Measurements from ENCODE around the gene PABPN1.

The PABPN1 gene

DNA sequence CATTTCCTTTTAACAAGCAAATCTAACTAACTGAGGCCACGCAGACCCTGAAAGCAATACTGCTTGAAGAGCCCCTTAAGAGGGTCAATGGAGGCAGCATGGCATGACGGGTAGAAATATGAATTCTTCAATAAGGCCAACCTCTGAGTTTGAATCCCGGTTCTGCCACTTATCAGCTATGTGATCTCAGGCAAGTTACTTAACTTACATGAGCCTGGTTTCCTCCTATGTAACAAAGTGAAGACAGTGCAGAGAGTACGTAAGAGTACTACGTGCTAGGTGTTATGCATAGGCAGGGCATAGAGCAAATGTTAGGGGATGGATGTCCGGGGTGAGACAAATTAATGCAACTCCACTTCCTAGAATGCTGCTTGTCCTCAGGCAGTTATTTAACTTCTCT, 40.0 kb upstream of the PABPN1 start:
- H3K27me3 ChIP-seq (replicated peaks; ENCODE audit: insufficient read depth, low read length): no peaks in the 10 kb centered on the region
- no peak overlapping the region for H3K4me2 ChIP-seq (ENCODE audit: low read depth, low read length)
- no peaks in the 10 kb centered on the region for H4K20me1 ChIP-seq (ENCODE audit: insufficient read depth, low read length)
- H3K36me3 ChIP-seq (replicated peaks; ENCODE audit: insufficient read depth, low read length): no peaks in the 10 kb centered on the region
- no peak overlapping the region for H3K4me3 ChIP-seq (ENCODE audit: low read length)
- H3F3A ChIP-seq (ENCODE audit: insufficient read depth, low read length): no peaks in the 10 kb centered on the region; the same call in 1 of the 2 replicates
- H3K9me2 ChIP-seq (replicated peaks; ENCODE audit: insufficient read depth, low read length): no peaks in the 10 kb centered on the region
- TF ChIP-seq EZH2phosphoT487 (IDR thresholded peaks at IDR 0.05; ENCODE audit: low read length): no peak
- no peak for TF ChIP-seq CTCF (IDR thresholded peaks at IDR 0.05; ENCODE audit: low read length)
- DNase-seq: no peak
- H3K79me2 ChIP-seq (ENCODE audit: low read length): peaks cover 19% of the 10 kb centered on the region
- no peaks in the 10 kb centered on the region for H3K9me3 ChIP-seq (replicated peaks; ENCODE audit: insufficient read depth, low read length)
- no peak overlapping the region for H2AFZ ChIP-seq (ENCODE audit: low read length)
- H3K4me1 ChIP-seq (ENCODE audit: low read length): no peaks in the 10 kb centered on the region; the same call in 1 of the 2 replicates
- no peak overlapping the region for H3K9ac ChIP-seq (ENCODE audit: low read length)
- H3K27ac ChIP-seq (ENCODE audit: low read length): no peak overlapping the region

- no peaks in the 10 kb centered on the region for H3K36me3 ChIP-seq (replicated peaks; ENCODE audit: insufficient read depth, low read length)
- peak overlapping the region; percentile 72; the same call in 1 of the 2 replicates for H3K9ac ChIP-seq (ENCODE audit: low read length)
- peaks cover 19% of the 10 kb centered on the region for H3K79me2 ChIP-seq (ENCODE audit: low read length)
- H3K27me3 ChIP-seq (replicated peaks; ENCODE audit: insufficient read depth, low read length): no peaks in the 10 kb centered on the region
- peak; percentile 22 for DNase-seq
- H2AFZ ChIP-seq (ENCODE audit: low read length): peak overlapping the region; percentile 58
- peak overlapping the region; percentile 48; the same call in 1 of the 2 replicates for H3K27ac ChIP-seq (ENCODE audit: low read length)
- H3K4me2 ChIP-seq (ENCODE audit: low read depth, low read length): peak overlapping the region; percentile 54
- H3K9me3 ChIP-seq (replicated peaks; ENCODE audit: insufficient read depth, low read length): no peaks in the 10 kb centered on the region
- H3K9me2 ChIP-seq (replicated peaks; ENCODE audit: insufficient read depth, low read length): no peaks in the 10 kb centered on the region
- TF ChIP-seq CTCF (IDR thresholded peaks at IDR 0.05; ENCODE audit: low read length) (no peak), EZH2 (optimal IDR thresholded peaks at IDR 0.05; ENCODE audit: low read depth, low read length) (no peak), EZH2phosphoT487 (IDR thresholded peaks at IDR 0.05; ENCODE audit: low read length) (no peak)
- H3F3A ChIP-seq (ENCODE audit: insufficient read depth, low read length): peaks cover 6% of the 10 kb centered on the region
- no peaks in the 10 kb centered on the region for H4K20me1 ChIP-seq (ENCODE audit: insufficient read depth, low read length)
- H3K4me1 ChIP-seq (ENCODE audit: low read length): no peaks in the 10 kb centered on the region; the same call in 1 of the 2 replicates
- H3K4me3 ChIP-seq (ENCODE audit: low read length): peak overlapping the region; percentile 86
Measured at GRCh38 chr14:23284654-23285529, 36.4 kb upstream of the PABPN1 start.

GRCh38 chr14:23285530-23286019, 35.7 kb upstream of the PABPN1 start:
- H3K9me3 ChIP-seq (replicated peaks; ENCODE audit: insufficient read depth, low read length): no peaks in the 10 kb centered on the region
- H2AFZ ChIP-seq (ENCODE audit: low read length): peak overlapping the region; percentile 58
- DNase-seq: no peak
- peak overlapping the region; percentile 48; the same call in 1 of the 2 replicates for H3K27ac ChIP-seq (ENCODE audit: low read length)
- no peaks in the 10 kb centered on the region for H3K9me2 ChIP-seq (replicated peaks; ENCODE audit: insufficient read depth, low read length)
- peaks cover 6% of the 10 kb centered on the region for H3F3A ChIP-seq (ENCODE audit: insufficient read depth, low read length)
- H3K4me1 ChIP-seq (ENCODE audit: low read length): no peaks in the 10 kb centered on the region; the same call in 1 of the 2 replicates
- H3K9ac ChIP-seq (ENCODE audit: low read length): peak overlapping the region; percentile 72
- peak overlapping the region; percentile 86 for H3K4me3 ChIP-seq (ENCODE audit: low read length)
- TF ChIP-seq EZH2phosphoT487 (IDR thresholded peaks at IDR 0.05; ENCODE audit: low read length): no peak
- no peak for TF ChIP-seq CTCF (IDR thresholded peaks at IDR 0.05; ENCODE audit: low read length)
- no peak for TF ChIP-seq EZH2 (optimal IDR thresholded peaks at IDR 0.05; ENCODE audit: low read depth, low read length)
- peaks cover 19% of the 10 kb centered on the region for H3K79me2 ChIP-seq (ENCODE audit: low read length)
- no peaks in the 10 kb centered on the region for H3K27me3 ChIP-seq (replicated peaks; ENCODE audit: insufficient read depth, low read length)
- H4K20me1 ChIP-seq (ENCODE audit: insufficient read depth, low read length): no peaks in the 10 kb centered on the region
- H3K4me2 ChIP-seq (ENCODE audit: low read depth, low read length): peak overlapping the region; percentile 54; the same call in 1 of the 2 replicates
- H3K36me3 ChIP-seq (replicated peaks; ENCODE audit: insufficient read depth, low read length): no peaks in the 10 kb centered on the region
